ENCODE measurements around the gene CCL23.

CCL23 gene

GRCh38 chr17:36002631-36003030, 15.1 kb downstream of the CCL23 start:
- Histone ChIP-seq H3K4me2 (no peak overlapping the region), H4K20me1 (ENCODE audit: insufficient read depth) (no peaks in the 10 kb centered on the region), H3K27me3 (ENCODE audit: insufficient read depth, low read depth) (no peaks in the 10 kb centered on the region), H3K79me2 (ENCODE audit: insufficient read depth, low read depth) (no peaks in the 10 kb centered on the region), H3K36me3 (ENCODE audit: insufficient read depth) (no peaks in the 10 kb centered on the region), H3K4me3 (IDR thresholded peaks at IDR 0.05; ENCODE audit: insufficient read depth, low read depth, low read length) (no peak overlapping the region), H3K27ac (no peak overlapping the region), H3K4me1 (ENCODE audit: low read depth, poor library complexity, severe bottlenecking) (no peaks in the 10 kb centered on the region), H3K9ac (no peak overlapping the region), H2AFZ (ENCODE audit: low read depth) (no peak overlapping the region)
- TF ChIP-seq CTCF (conservative IDR thresholded peaks at IDR 0.05; ENCODE audit: low read depth, low read length) = no peak

GRCh38 chr17:36001862-36002603, 15.7 kb downstream of the CCL23 start:
- H3K9ac ChIP-seq = no peak overlapping the region
- H3K4me2 ChIP-seq = no peak overlapping the region
- no peak overlapping the region for H2AFZ ChIP-seq (ENCODE audit: low read depth)
- no peaks in the 10 kb centered on the region for H3K4me1 ChIP-seq (ENCODE audit: low read depth, poor library complexity, severe bottlenecking)
- H3K27ac ChIP-seq = no peak overlapping the region
- no peaks in the 10 kb centered on the region for H3K79me2 ChIP-seq (ENCODE audit: insufficient read depth, low read depth)
- no peak for TF ChIP-seq CTCF (conservative IDR thresholded peaks at IDR 0.05; ENCODE audit: low read depth, low read length)
- H3K27me3 ChIP-seq (ENCODE audit: insufficient read depth, low read depth) = no peaks in the 10 kb centered on the region
- H3K4me3 ChIP-seq (IDR thresholded peaks at IDR 0.05; ENCODE audit: insufficient read depth, low read depth, low read length) = no peak overlapping the region
- no peaks in the 10 kb centered on the region for H3K36me3 ChIP-seq (ENCODE audit: insufficient read depth)
- H4K20me1 ChIP-seq (ENCODE audit: insufficient read depth) = no peaks in the 10 kb centered on the region

GRCh38 chr17:36001110-36001771, 16.5 kb downstream of the CCL23 start, which contains the start of gene CCL15:
TSS of gene CCL15 (minus strand) at chr17:36001553. CDS start at chr17:36001492, 61 bp downstream.
- no peak within 1 kb of the TSS for H2AFZ ChIP-seq (ENCODE audit: low read depth)
- no peak within 1 kb of the TSS for H3K27ac ChIP-seq
- TF ChIP-seq CTCF (conservative IDR thresholded peaks at IDR 0.05; ENCODE audit: low read depth, low read length) = no peak
- no peaks in the 10 kb centered on the region for H3K27me3 ChIP-seq (ENCODE audit: insufficient read depth, low read depth)
- H3K36me3 ChIP-seq (ENCODE audit: insufficient read depth) = no peaks in the 10 kb centered on the region
- H3K9ac ChIP-seq = no peak within 1 kb of the TSS
- no peak within 1 kb of the TSS for H3K4me2 ChIP-seq
- H3K4me1 ChIP-seq (ENCODE audit: low read depth, poor library complexity, severe bottlenecking) = no peaks in the 10 kb centered on the region
- no peaks in the 10 kb centered on the region for H4K20me1 ChIP-seq (ENCODE audit: insufficient read depth)
- H3K4me3 ChIP-seq (IDR thresholded peaks at IDR 0.05; ENCODE audit: insufficient read depth, low read depth, low read length) = no peak within 1 kb of the TSS
- no peaks in the 10 kb centered on the region for H3K79me2 ChIP-seq (ENCODE audit: insufficient read depth, low read depth)

- no peak for TF ChIP-seq CTCF (conservative IDR thresholded peaks at IDR 0.05; ENCODE audit: low read depth, low read length)
- Histone ChIP-seq H3K4me3 (IDR thresholded peaks at IDR 0.05; ENCODE audit: insufficient read depth, low read depth, low read length) (no peak overlapping the region), H2AFZ (ENCODE audit: low read depth) (no peak overlapping the region), H3K9ac (no peak overlapping the region), H3K4me2 (no peak overlapping the region), H3K27ac (no peak overlapping the region), H3K79me2 (ENCODE audit: insufficient read depth, low read depth) (no peaks in the 10 kb centered on the region), H4K20me1 (ENCODE audit: insufficient read depth) (no peaks in the 10 kb centered on the region), H3K36me3 (ENCODE audit: insufficient read depth) (no peaks in the 10 kb centered on the region), H3K4me1 (ENCODE audit: low read depth, poor library complexity, severe bottlenecking) (no peaks in the 10 kb centered on the region), H3K27me3 (ENCODE audit: insufficient read depth, low read depth) (no peaks in the 10 kb centered on the region)
Measured at GRCh38 chr17:36000732-36001109, 17.1 kb downstream of the CCL23 start.
